ENCODE measurements around the gene MTARC2. TPM values are rescaled to one million over a fixed set of nuclear protein-coding genes. Genes with fewer than 3 reads are reported as not detected.

Gene MTARC2
- total and polyA plus RNA-seq, 7 donors: 4.1 to 12.4 (median 8.8) TPM

DNA sequence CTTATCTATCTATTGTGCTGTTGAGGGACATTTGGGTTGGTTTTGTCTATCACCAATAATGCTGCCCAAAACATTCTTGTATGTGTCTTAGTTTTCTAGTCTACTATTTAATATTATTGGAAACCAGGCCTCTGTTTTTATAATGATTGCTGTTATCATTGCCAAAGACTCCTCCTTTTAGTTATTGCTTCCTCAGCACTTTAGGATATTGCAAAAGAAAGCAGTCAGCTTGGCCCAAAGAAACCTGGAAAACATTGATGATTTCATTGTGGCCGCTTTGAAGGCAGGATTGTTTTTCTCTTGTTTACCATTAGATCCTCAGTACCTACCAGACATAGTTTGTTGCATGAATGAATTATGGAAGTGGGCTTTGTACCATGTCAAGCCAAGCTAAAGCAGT lies 20.6 kb upstream of the MTARC2 start:
- TF ChIP-seq CTCF (IDR thresholded peaks at IDR 0.05): no peak
- DNase-seq (no peak), ATAC-seq (no peak)
- Histone ChIP-seq H3K27ac (no peak overlapping the region), H3K36me3 (ENCODE audit: insufficient read depth in 1 of 2, low read depth in 1 of 2) (no peaks in the 10 kb centered on the region), H3K4me1 (no peaks in the 10 kb centered on the region), H3K4me3 (no peak overlapping the region), H3K9me3 (peaks cover 4% of the 10 kb centered on the region), H3K27me3 (ENCODE audit: insufficient read depth in 3 of 3, low read length in 2 of 3) (peaks cover 0 to 16% (median 0%) of the 10 kb centered on the region in 3 donors)
- intact Hi-C loops (cut with DNase I): no loop called here
- 91 to 97% (median 92%) methylated on average over 1 of the region's 1 CpG for WGBS, 3 donors

DNA sequence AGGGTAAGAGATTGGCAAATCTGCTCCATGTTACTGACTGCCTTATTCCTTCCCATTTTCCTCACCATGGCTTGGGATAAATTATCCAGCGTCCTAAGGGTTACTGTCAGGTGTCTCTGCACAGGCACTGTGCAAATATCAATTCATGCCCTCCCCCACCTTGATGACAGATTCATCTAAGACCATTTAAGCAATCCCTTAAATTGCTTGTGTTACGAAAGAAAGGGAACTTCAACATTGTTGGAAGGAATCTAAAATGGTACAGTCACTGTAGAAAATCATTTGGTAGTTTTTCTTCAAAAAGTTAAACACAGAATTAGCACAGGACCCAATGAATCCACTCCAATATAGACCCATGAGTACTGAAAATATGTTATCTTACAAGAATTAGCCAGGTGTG lies 17.6 kb upstream of the MTARC2 start:
- no peak overlapping the region for H3K27ac ChIP-seq
- intact Hi-C loops (cut with DNase I): loop anchor here (5.0 kb wide), 2 partner anchors 38 to 438 kb away; partner anchors contain the start of gene C1orf115 (in 1 of the 2)
- no peak for ATAC-seq
- H3K4me3 ChIP-seq: no peak overlapping the region
- no peak for TF ChIP-seq CTCF (IDR thresholded peaks at IDR 0.05)
- H3K36me3 ChIP-seq (ENCODE audit: insufficient read depth in 1 of 2, low read depth in 1 of 2): no peaks in the 10 kb centered on the region
- H3K27me3 ChIP-seq (ENCODE audit: insufficient read depth in 3 of 3, low read length in 2 of 3): peaks cover 0 to 10% (median 0%) of the 10 kb centered on the region in 3 donors
- no peaks in the 10 kb centered on the region for H3K4me1 ChIP-seq
- no peak for DNase-seq
- H3K9me3 ChIP-seq: peaks cover under 1% of the 10 kb centered on the region
- 86 to 93% (median 89%) methylated on average over 2 of the region's 2 CpGs for WGBS, 3 donors

- Histone ChIP-seq H3K27ac (peak overlapping the region; percentile 3), H3K36me3 (ENCODE audit: insufficient read depth in 1 of 2, low read depth in 1 of 2) (no peaks in the 10 kb centered on the region), H3K4me3 (peak overlapping the region; percentile 35), H3K27me3 (ENCODE audit: insufficient read depth in 3 of 3, low read length in 2 of 3) (no peaks in the 10 kb centered on the region), H3K9me3 (no peaks in the 10 kb centered on the region), H3K4me1 (no peaks in the 10 kb centered on the region)
- ATAC-seq (peak in 1 of 4 donors; percentile 5), DNase-seq (no peak)
- intact Hi-C loops (cut with DNase I): loop anchor here (2.0 to 5.0 kb wide), 3 partner anchors 40 to 440 kb away; partner anchors contain the start of gene C1orf115 (in 2 of the 2)
- TF ChIP-seq CTCF (IDR thresholded peaks at IDR 0.05): no peak
- WGBS, 3 donors: 53 to 62% (median 54%) methylated on average over 3 of the region's 3 CpGs
These were observed 16.0 kb upstream of the MTARC2 start for GRCh38 chr1:220732137-220732536.

DNA sequence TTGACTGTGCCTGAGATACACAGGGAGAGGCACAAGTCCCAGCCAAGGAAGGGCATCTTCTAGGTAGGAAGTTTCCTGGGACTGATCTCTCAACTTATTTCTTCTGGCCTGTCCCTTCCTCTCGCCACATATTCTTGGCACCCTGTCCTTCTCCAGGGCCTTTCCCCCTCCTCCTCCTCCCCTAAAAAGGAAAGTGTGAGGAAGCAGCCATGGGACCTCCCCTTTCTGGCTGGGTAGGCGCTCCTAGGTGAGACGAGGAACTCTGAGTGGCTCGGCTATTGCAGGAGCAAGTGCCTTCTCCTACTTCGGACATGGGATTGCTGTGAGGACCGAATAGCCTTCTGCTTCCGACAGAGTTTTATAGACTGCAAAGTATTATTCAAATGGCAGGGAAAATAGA lies 15.5 kb upstream of the MTARC2 start:
- intact Hi-C loops (cut with DNase I): loop anchor here (2.0 to 5.0 kb wide), 3 partner anchors 40 to 440 kb away; partner anchors contain the start of gene C1orf115 (in 2 of the 2)
- peak overlapping the region; percentile 35 for H3K4me3 ChIP-seq
- DNase-seq: no peak
- no peaks in the 10 kb centered on the region for H3K9me3 ChIP-seq
- no peaks in the 10 kb centered on the region for H3K36me3 ChIP-seq (ENCODE audit: insufficient read depth in 1 of 2, low read depth in 1 of 2)
- WGBS, 3 donors: 69 to 80% (median 74%) methylated on average over 7 of the region's 7 CpGs
- no peaks in the 10 kb centered on the region for H3K27me3 ChIP-seq (ENCODE audit: insufficient read depth in 3 of 3, low read length in 2 of 3)
- peak; percentile 25 to 65 (median 52) for ATAC-seq
- peak overlapping the region; percentile 3 for H3K27ac ChIP-seq
- TF ChIP-seq CTCF (IDR thresholded peaks at IDR 0.05): no peak
- H3K4me1 ChIP-seq: no peaks in the 10 kb centered on the region
